PC-3 (cell line): ENCODE measurements around the gene ATP8A2. TPM values are rescaled to one million over a fixed set of nuclear protein-coding genes. Genes with fewer than 3 reads are reported as not detected.

ENCODE experiments used
- ATAC-seq: fragments of 200-7000 bp; cut with Tn5 transposase; 2 replicates; pipeline ENCODE4 v1.9.1; 2020; ENCODE audit warnings: mild to moderate bottlenecking, moderate library complexity
- BruUV-seq: library from RNA; stranded (reverse); fragments of 400-500 nt; replicated peaks from 2 replicates; lab custom pipeline; 2021; lab: Mats Ljungman, UMichigan
- CTCF ChIA-PET: fragments of 300-600 bp; sonication (Branson Sonifier 250); formaldehyde crosslinking; loops from one replicate; lab custom pipeline; 2022; ENCODE audit warnings: antibody characterized with exemption; lab: Charles Lee
- POLR2A ChIA-PET: fragments of 300-600 bp; sonication (Branson Sonifier 250); formaldehyde crosslinking; loops from one replicate; lab custom pipeline; 2022; ENCODE audit warnings: antibody characterized with exemption; ENCODE audit not compliant: unreplicated experiment; lab: Charles Lee
- DNase-seq: peaks from one replicate; pipeline ENCODE4 v3.0.0-alpha.2; 2015
- H2AFZ ChIP-seq: fragments of 300-600 bp; sonication (generic); 2 replicates; pipeline ENCODE4 v1.6.0; 2016; ENCODE audit warnings: antibody characterized with exemption, low read length
- H3F3A ChIP-seq: fragments of 300-600 bp; sonication (generic); one replicate; pipeline ENCODE4 v1.6.0; 2017; ENCODE audit warnings: antibody characterized with exemption, low read length, control low read depth, mild to moderate bottlenecking; ENCODE audit not compliant: unreplicated experiment
- H3K27ac ChIP-seq: fragments of 300-600 bp; sonication (generic); 2 replicates; pipeline ENCODE4 v1.5.1; 2016; ENCODE audit warnings: mild to moderate bottlenecking, low read length
- H3K27me3 ChIP-seq: fragments of 300-600 bp; sonication (generic); 2 replicates; pipeline ENCODE4 v1.6.1; 2016; ENCODE audit warnings: low read length, mixed read lengths
- H3K36me3 ChIP-seq: fragments of 300-600 bp; sonication (generic); 2 replicates; pipeline ENCODE4 v1.6.1; 2016; ENCODE audit warnings: low read depth, mixed run types, low read length, mixed read lengths
- H3K4me1 ChIP-seq: fragments of 300-600 bp; sonication (generic); 2 replicates; pipeline ENCODE4 v1.5.1; 2016; ENCODE audit warnings: low read length; ENCODE audit not compliant: insufficient read depth
- H3K4me2 ChIP-seq: fragments of 300-600 bp; sonication (generic); 2 replicates; pipeline ENCODE4 v1.6.0; 2016; ENCODE audit warnings: low read length
- H3K4me3 ChIP-seq: fragments of 300-600 bp; sonication (generic); 2 replicates; pipeline ENCODE4 v1.5.1; 2016; ENCODE audit warnings: mild to moderate bottlenecking, low read length, mixed read lengths
- H3K79me2 ChIP-seq: fragments of 300-600 bp; sonication (generic); 2 replicates; pipeline ENCODE4 v1.6.1; 2017; ENCODE audit warnings: low read length, mixed read lengths
- H3K9ac ChIP-seq: fragments of 300-600 bp; sonication (generic); 2 replicates; pipeline ENCODE4 v1.6.0; 2016; ENCODE audit warnings: mild to moderate bottlenecking, low read length
- H3K9me2 ChIP-seq: fragments of 300-600 bp; sonication (generic); replicated peaks from 2 replicates; pipeline ENCODE4 v1.6.1; 2016; ENCODE audit warnings: mixed run types, low read length, mixed read lengths
- H3K9me3 ChIP-seq: fragments of 300-600 bp; sonication (generic); 2 replicates; pipeline ENCODE4 v1.6.1; 2016; ENCODE audit warnings: low read length, mixed read lengths
- H4K20me1 ChIP-seq: fragments of 300-600 bp; sonication (generic); 2 replicates; pipeline ENCODE4 v1.6.1; 2016; ENCODE audit warnings: low read length, mixed read lengths
- EZH2 ChIP-seq: fragments of 300-600 bp; sonication (generic); IDR thresholded peaks from one replicate; pipeline ENCODE4 v1.6.1; 2017; ENCODE audit warnings: antibody characterized with exemption, mild to moderate bottlenecking, low read length; ENCODE audit not compliant: unreplicated experiment
- EZH2phosphoT487 ChIP-seq: fragments of 300-600 bp; sonication (generic); IDR thresholded peaks from 2 replicates; pipeline ENCODE4 v1.6.1; 2018; ENCODE audit warnings: mild to moderate bottlenecking, antibody characterized with exemption, low read length, borderline replicate concordance
- intact Hi-C: fragments of 100-400 bp; cut with micrococcal nuclease; formaldehyde crosslinking; loops from 2 replicates; pipeline ENCODE4 v1.9.0; 2023
- total RNA-seq: library from RNA; depleted of rRNA; stranded (reverse); fragments of >200 nt; gene quantifications from 2 replicates; pipeline ENCODE4 v1.2.3, GENCODE V29; 2014
- TF ChIP-seq, protein P1 (sequence below): fragments of 300-600 bp; sonication (generic); conservative IDR thresholded peaks from 2 replicates; pipeline ENCODE4 v1.5.1; 2017; ENCODE audit warnings: antibody characterized with exemption, low read depth, mild to moderate bottlenecking, low read length

Gene ATP8A2
- total RNA-seq, 1 experiment from 2014 or later = 0.04 TPM

GRCh38 chr13:25800523-25800922 lies 428.7 kb downstream of the ATP8A2 start:
- POLR2A ChIA-PET = no interaction called here
- CTCF ChIA-PET = no interaction called here
- H3K9me3 ChIP-seq = no peaks in the 10 kb centered on the region

GRCh38 chr13:25802579-25802978 lies 430.8 kb downstream of the ATP8A2 start:
- Histone ChIP-seq H2AFZ (no peak overlapping the region), H3F3A (no peaks in the 10 kb centered on the region), H3K79me2 (no peaks in the 10 kb centered on the region), H4K20me1 (no peaks in the 10 kb centered on the region), H3K27me3 (peaks cover 5% of the 10 kb centered on the region), H3K36me3 (no peaks in the 10 kb centered on the region), H3K4me1 (peaks cover 8% of the 10 kb centered on the region), H3K9ac (no peak overlapping the region), H3K9me2 (no peaks in the 10 kb centered on the region), H3K4me2 (no peak overlapping the region), H3K4me3 (no peak overlapping the region), H3K27ac (no peak overlapping the region), H3K9me3 (no peaks in the 10 kb centered on the region)
- CTCF ChIA-PET = no interaction called here
- POLR2A ChIA-PET = no interaction called here
- DNase-seq = no peak
- TF ChIP-seq EZH2phosphoT487 = no peak
- TF ChIP-seq EZH2 = no peak
- TF ChIP-seq, protein P1, sequence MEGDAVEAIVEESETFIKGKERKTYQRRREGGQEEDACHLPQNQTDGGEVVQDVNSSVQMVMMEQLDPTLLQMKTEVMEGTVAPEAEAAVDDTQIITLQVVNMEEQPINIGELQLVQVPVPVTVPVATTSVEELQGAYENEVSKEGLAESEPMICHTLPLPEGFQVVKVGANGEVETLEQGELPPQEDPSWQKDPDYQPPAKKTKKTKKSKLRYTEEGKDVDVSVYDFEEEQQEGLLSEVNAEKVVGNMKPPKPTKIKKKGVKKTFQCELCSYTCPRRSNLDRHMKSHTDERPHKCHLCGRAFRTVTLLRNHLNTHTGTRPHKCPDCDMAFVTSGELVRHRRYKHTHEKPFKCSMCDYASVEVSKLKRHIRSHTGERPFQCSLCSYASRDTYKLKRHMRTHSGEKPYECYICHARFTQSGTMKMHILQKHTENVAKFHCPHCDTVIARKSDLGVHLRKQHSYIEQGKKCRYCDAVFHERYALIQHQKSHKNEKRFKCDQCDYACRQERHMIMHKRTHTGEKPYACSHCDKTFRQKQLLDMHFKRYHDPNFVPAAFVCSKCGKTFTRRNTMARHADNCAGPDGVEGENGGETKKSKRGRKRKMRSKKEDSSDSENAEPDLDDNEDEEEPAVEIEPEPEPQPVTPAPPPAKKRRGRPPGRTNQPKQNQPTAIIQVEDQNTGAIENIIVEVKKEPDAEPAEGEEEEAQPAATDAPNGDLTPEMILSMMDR = no peak
- no peak for ATAC-seq
- intact Hi-C loops = loop anchor here (10.0 kb wide), 1 partner anchor 48 kb away; no protein-coding TSS in a partner anchor
- BruUV-seq = no TSS peak

More at GRCh38 chr13:25800523-25800922, 428.7 kb downstream of the ATP8A2 start:
- Histone ChIP-seq H4K20me1 (no peaks in the 10 kb centered on the region), H3K27me3 (peaks cover 5% of the 10 kb centered on the region), H2AFZ (no peak overlapping the region), H3K4me3 (no peak overlapping the region), H3K4me1 (peaks cover 8% of the 10 kb centered on the region), H3K4me2 (no peak overlapping the region), H3K27ac (no peak overlapping the region), H3K79me2 (no peaks in the 10 kb centered on the region), H3K9ac (no peak overlapping the region), H3K36me3 (no peaks in the 10 kb centered on the region), H3K9me2 (no peaks in the 10 kb centered on the region), H3F3A (no peaks in the 10 kb centered on the region)
- intact Hi-C loops = loop anchor here (10.0 kb wide), 1 partner anchor 46 kb away; no protein-coding TSS in a partner anchor
- no peak for TF ChIP-seq EZH2
- TF ChIP-seq, protein P1 = no peak
- TF ChIP-seq EZH2phosphoT487 = no peak
- no TSS peak for BruUV-seq
- no peak for DNase-seq
- no peak for ATAC-seq

- BruUV-seq = no TSS peak
- intact Hi-C loops = loop anchor here (10.0 kb wide), 1 partner anchor 49 kb away; no protein-coding TSS in a partner anchor
- TF ChIP-seq, protein P1 = no peak
- TF ChIP-seq EZH2phosphoT487 (no peak), EZH2 (no peak)
- ChIA-PET CTCF (no interaction called here), POLR2A (no interaction called here)
- Histone ChIP-seq H3K9me2 (no peaks in the 10 kb centered on the region), H3K4me2 (peak overlapping the region; percentile 11; the same call in 1 of the 2 replicates), H3K36me3 (no peaks in the 10 kb centered on the region), H3F3A (no peaks in the 10 kb centered on the region), H3K79me2 (no peaks in the 10 kb centered on the region), H3K4me3 (no peak overlapping the region), H3K27ac (no peak overlapping the region), H3K9me3 (no peaks in the 10 kb centered on the region), H3K27me3 (peaks cover 5% of the 10 kb centered on the region), H4K20me1 (no peaks in the 10 kb centered on the region), H3K4me1 (peaks cover 8% of the 10 kb centered on the region), H2AFZ (no peak overlapping the region), H3K9ac (no peak overlapping the region)
- peak; percentile 18; the same call in 1 of the 2 replicates for ATAC-seq
- peak; percentile 77 for DNase-seq
These were observed 431.9 kb downstream of the ATP8A2 start for GRCh38 chr13:25803641-25804040.
